Erythroblast (primary cell): Measurements from ENCODE around the gene NADSYN1.

Source experiments
- GATA1 ChIP-seq: IDR thresholded peaks from 2 replicates; pipeline ENCODE4 v1.6.1; 2011; ENCODE audit warnings: low read depth, mild to moderate bottlenecking, control low read depth, low read length, moderate library complexity
- POLR2A ChIP-seq: IDR thresholded peaks from 2 replicates; pipeline ENCODE4 v1.6.1; 2011; ENCODE audit warnings: mild to moderate bottlenecking, low read length

GRCh38 chr11:71527576-71528210 is 74.7 kb downstream of the NADSYN1 start:
- TF ChIP-seq POLR2A (no peak), GATA1 (no peak)
